Adrenal gland (tissue), 12 donors: ENCODE results near the gene MTHFD2. TPM values are rescaled to one million over a fixed set of nuclear protein-coding genes. Genes with fewer than 3 reads are reported as not detected.

Source experiments
- DNase-seq, 7 donors: peaks; one replicate each; pipeline ENCODE4 v3.0.0-alpha.2; 2019 to 2020
- H3K27ac ChIP-seq, 5 donors: fragments of 200-600 bp; sonication (generic) in 4 of 5; 1 replicate in 3 of 5; 2 replicates in 2 of 5; pipeline versions ENCODE4 v1.5.1 to v1.8.0; 2016 to 2020; ENCODE audit warnings: mild to moderate bottlenecking in 1 of 5
- H3K27me3 ChIP-seq: fragments of 200-600 bp; 2 replicates; pipeline ENCODE4 v1.8.0; 2021
- H3K36me3 ChIP-seq, 2 donors: fragments of 200-600 bp; replicated peaks in 1 of 2; 1 replicate in 1 of 2; 2 replicates in 1 of 2; pipeline versions ENCODE4 v1.5.1 to v1.8.0; 2018 to 2022
- H3K4me1 ChIP-seq, 2 donors: fragments of 200-600 bp; replicated peaks in 1 of 2; 1 replicate in 1 of 2; 2 replicates in 1 of 2; pipeline versions ENCODE4 v1.5.1 to v1.8.0; 2018 to 2021
- H3K4me3 ChIP-seq, 4 donors: fragments of 200-600 bp; sonication (generic) in 3 of 4; one replicate each; pipeline ENCODE4 v1.5.1; 2016 to 2018
- H3K9me3 ChIP-seq, 3 donors: fragments of 200-600 bp; sonication (generic) in 1 of 3; replicated peaks in 1 of 3; 1 replicate in 2 of 3; 2 replicates in 1 of 3; pipeline versions ENCODE4 v1.5.1 to v1.8.0; 2016 to 2021
- POLR2A ChIP-seq, 2 donors: fragments of 450-650 bp; IDR thresholded peaks; one replicate each; pipeline ENCODE4 v1.6.1; 2017; ENCODE audit warnings: antibody characterized with exemption in 2 of 2, mild to moderate bottlenecking in 2 of 2, moderate library complexity in 1 of 2
- WGBS, 4 donors: extraction: QIAGEN DNeasy Blood & Tissue Kit in 2 of 4; methylation state at CpG; one replicate each; pipeline versions ENCODE4 v1.1.5 to v1.1.7; 2013 to 2017; 5-methylcytosine and 5-hydroxymethylcytosine counted together
- intact Hi-C, 2 donors: fragments of 100-400 bp; cut with DNase I; formaldehyde crosslinking; loops; one replicate each; pipeline versions ENCODE4 v1.14.1 to v1.15.0; 2022 to 2023
- polyA plus RNA-seq, 3 donors: library from polyadenylated mRNA; stranded (reverse); fragments of 200-250 nt in 2 of 3; fragments of 350-450 nt in 1 of 3; fragmentation: Illumina TruSeq in 1 of 3; extraction: RNeasy Lipid Tissue Mini Kit (QIAGEN cat#74804) in 1 of 3; gene quantifications; one replicate each; pipeline ENCODE4 v1.2.3, GENCODE V29; 2013 to 2014
- total RNA-seq, 9 donors: library from RNA; depleted of rRNA in 4 of 9; stranded (reverse); fragments of >200 nt in 4 of 9; fragments of 120-200 nt in 1 of 9; fragmentation: NEBNext Ultra II Directional in 1 of 9; extraction: Animal tissue kit (Norgen Biotek cat#: 25700) in 1 of 9; gene quantifications; one replicate each; pipeline versions ENCODE4 v1.1.0 to v1.2.4, GENCODE V29; 2013 to 2023
- TF ChIP-seq, protein P1 (sequence below), 6 experiments: fragments of 450-650 bp in 4 of 6; fragments of 200-600 bp in 2 of 6; sonication (generic) in 1 of 6; IDR thresholded peaks; 1 replicate in 5 of 6; 2 replicates in 1 of 6; pipeline versions ENCODE4 v1.5.1 to v1.8.0; 2016 to 2021; ENCODE audit warnings: antibody characterized with exemption in 6 of 6, mild to moderate bottlenecking in 2 of 6, moderate library complexity in 1 of 6
- donor health status: healthy with polysubstance abuse.
- donor health status: Bipolar disorder and iron deficiency.
- donor health status: DM: yes; HTN: yes; CAD: no.
- donor health status: DM: no; HTN: no; CAD: no.
- donor health status: DM: no; HTN: no; CAD: no.
- donor health status: DM: yes; HTN: yes; CAD: no.

Gene MTHFD2
- total and polyA plus RNA-seq, 12 donors: 1.6 to 24.9 (median 14.1) TPM

DNA sequence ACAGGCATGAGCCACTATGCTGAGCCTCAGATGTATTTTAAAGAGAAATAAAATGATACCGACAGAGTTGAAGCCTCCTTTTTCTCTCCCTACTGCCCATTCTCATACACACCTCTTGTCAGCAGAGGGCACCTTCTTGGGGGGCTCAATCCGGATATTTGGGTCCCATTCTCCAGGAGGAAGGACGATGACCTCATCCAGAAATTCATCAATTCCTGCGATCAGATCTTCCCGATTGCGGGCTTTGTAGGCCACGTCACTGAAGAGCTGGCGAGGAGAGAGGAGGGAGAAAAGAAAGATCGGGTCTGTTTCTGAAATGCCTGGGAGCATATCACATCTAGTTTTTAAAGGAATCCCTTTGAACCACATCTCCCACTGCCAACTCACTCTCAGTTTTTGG lies 54.4 kb downstream of the MTHFD2 start:
- H3K27ac ChIP-seq: no peak overlapping the region
- H3K36me3 ChIP-seq: no peaks in the 10 kb centered on the region
- no peaks in the 10 kb centered on the region for H3K4me1 ChIP-seq
- intact Hi-C loops: loop anchor here in 1 of 2 donors (10.0 kb wide), 2 partner anchors 142 to 332 kb away; no protein-coding TSS in a partner anchor
- no peak for DNase-seq
- H3K27me3 ChIP-seq: no peaks in the 10 kb centered on the region
- no peak overlapping the region for H3K4me3 ChIP-seq
- no peaks in the 10 kb centered on the region for H3K9me3 ChIP-seq
- 82 to 89% (median 85%) methylated on average over 9 of the region's 9 CpGs for WGBS, 4 donors
- no peak for TF ChIP-seq POLR2A (IDR thresholded peaks at IDR 0.05)
- TF ChIP-seq, protein P1, sequence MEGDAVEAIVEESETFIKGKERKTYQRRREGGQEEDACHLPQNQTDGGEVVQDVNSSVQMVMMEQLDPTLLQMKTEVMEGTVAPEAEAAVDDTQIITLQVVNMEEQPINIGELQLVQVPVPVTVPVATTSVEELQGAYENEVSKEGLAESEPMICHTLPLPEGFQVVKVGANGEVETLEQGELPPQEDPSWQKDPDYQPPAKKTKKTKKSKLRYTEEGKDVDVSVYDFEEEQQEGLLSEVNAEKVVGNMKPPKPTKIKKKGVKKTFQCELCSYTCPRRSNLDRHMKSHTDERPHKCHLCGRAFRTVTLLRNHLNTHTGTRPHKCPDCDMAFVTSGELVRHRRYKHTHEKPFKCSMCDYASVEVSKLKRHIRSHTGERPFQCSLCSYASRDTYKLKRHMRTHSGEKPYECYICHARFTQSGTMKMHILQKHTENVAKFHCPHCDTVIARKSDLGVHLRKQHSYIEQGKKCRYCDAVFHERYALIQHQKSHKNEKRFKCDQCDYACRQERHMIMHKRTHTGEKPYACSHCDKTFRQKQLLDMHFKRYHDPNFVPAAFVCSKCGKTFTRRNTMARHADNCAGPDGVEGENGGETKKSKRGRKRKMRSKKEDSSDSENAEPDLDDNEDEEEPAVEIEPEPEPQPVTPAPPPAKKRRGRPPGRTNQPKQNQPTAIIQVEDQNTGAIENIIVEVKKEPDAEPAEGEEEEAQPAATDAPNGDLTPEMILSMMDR (IDR thresholded peaks at IDR 0.05): no peak

DNA sequence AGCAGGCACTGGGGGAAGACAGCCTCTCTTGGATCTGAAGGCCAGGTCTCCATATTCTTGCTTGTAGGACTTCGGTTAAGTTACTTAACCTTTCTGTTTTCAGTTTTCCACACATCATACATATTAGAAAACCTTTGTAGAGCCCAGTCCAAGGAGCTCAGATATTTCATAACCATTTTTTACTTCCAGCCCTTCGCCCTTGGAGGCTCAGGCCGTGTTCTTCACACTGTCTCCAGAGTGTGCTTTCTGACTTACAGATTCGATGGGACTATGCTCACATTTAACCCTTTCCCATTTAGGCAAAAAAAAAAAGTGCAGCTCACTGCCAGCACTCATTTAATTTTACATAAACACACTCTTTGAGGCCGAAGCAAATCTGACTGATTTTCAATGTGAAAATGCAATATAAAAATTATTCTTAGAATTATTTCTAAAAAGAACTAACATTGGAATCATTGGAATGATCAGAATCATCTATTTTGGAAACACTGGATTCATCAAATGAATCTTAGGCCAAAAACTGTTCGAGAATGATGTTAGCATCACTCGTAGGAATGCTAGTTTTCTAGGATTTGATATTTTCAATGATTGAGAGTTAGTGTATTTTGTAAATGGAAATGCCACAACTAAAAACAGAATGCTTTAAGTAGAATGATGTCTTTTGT lies 55.0 kb downstream of the MTHFD2 start:
- Histone ChIP-seq H3K4me1 (no peaks in the 10 kb centered on the region), H3K36me3 (no peaks in the 10 kb centered on the region), H3K4me3 (no peak overlapping the region), H3K27me3 (no peaks in the 10 kb centered on the region), H3K27ac (no peak overlapping the region), H3K9me3 (no peaks in the 10 kb centered on the region)
- DNase-seq: no peak
- intact Hi-C loops: loop anchor here in 1 of 2 donors (10.0 kb wide), 2 partner anchors 141 to 331 kb away; no protein-coding TSS in a partner anchor
- no peak for TF ChIP-seq POLR2A (IDR thresholded peaks at IDR 0.05)
- TF ChIP-seq, protein P1 (IDR thresholded peaks at IDR 0.05): no peak
- WGBS, 4 donors: 60 to 71% (median 68%) methylated on average over 7 of the region's 7 CpGs

DNA sequence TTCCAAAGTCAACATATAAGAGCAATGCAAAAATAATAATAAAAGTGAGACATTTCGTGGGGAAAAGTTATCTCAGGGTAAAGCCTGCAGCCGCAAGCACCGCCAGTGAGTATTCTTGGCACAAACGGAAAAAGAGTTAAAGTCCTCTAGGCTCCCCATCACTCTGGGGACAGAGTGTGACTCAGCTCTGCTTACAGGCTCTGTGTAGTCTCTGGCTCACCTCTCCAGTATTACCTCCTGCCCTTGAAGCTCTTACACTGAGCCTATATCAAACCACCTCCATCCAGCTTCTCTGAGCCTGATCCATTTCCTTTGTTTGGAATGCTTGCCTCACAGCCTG lies 55.5 kb downstream of the MTHFD2 start:
- H3K4me3 ChIP-seq: no peak overlapping the region
- 47 to 67% (median 58%) methylated on average over 4 of the region's 4 CpGs for WGBS, 4 donors
- H3K27ac ChIP-seq: no peak overlapping the region
- intact Hi-C loops: loop anchor here in 1 of 2 donors (10.0 kb wide), 2 partner anchors 141 to 331 kb away; no protein-coding TSS in a partner anchor
- H3K9me3 ChIP-seq: no peaks in the 10 kb centered on the region
- DNase-seq: no peak
- H3K36me3 ChIP-seq: no peaks in the 10 kb centered on the region
- TF ChIP-seq POLR2A (IDR thresholded peaks at IDR 0.05): no peak
- TF ChIP-seq, protein P1 (IDR thresholded peaks at IDR 0.05): no peak
- H3K27me3 ChIP-seq: no peaks in the 10 kb centered on the region
- no peaks in the 10 kb centered on the region for H3K4me1 ChIP-seq

DNA sequence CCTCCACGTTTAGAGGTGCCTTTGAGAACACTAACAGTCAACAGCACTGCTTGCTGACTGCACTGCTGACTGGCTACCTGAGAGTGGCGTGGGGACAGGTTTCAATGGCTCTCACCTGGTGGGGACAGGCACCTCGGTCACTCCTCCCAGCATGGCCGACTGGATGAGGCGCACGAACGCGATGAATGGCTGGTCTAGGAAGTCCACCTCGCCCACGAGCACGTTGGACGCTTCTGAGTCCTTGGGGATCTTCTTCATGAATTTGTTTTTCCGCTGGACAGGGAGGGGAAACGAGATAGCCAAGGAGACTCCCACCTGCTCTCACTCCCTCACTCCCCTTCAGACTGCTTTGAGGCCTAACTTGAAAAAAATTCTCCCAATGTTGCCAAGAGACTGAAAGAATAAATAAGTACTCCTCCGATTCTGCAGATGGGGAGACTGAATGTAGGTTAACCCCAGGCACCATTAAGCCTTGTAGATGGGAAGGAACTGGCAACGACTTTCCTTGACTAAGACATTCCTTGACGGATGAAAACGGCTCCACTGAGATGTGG lies 57.3 kb downstream of the MTHFD2 start:
- H3K4me1 ChIP-seq: no peaks in the 10 kb centered on the region
- intact Hi-C loops: loop anchor here in 1 of 2 donors (5.0 to 10.0 kb wide), 3 partner anchors 77 to 329 kb away; no protein-coding TSS in a partner anchor

More for the DNA sequence above, 57.3 kb downstream of the MTHFD2 start:
- WGBS, 4 donors: 87 to 91% (median 89%) methylated on average over 10 to 18 of the region's 18 CpGs
- Histone ChIP-seq H3K4me3 (no peak overlapping the region), H3K36me3 (no peaks in the 10 kb centered on the region), H3K27me3 (no peaks in the 10 kb centered on the region), H3K9me3 (no peaks in the 10 kb centered on the region), H3K27ac (no peak overlapping the region)
- DNase-seq: no peak
- TF ChIP-seq POLR2A (IDR thresholded peaks at IDR 0.05): no peak
